Vagina (tissue), 2 donors: ENCODE measurements around the gene GRIN1. TPM values are rescaled to one million over a fixed set of nuclear protein-coding genes. Genes with fewer than 3 reads are reported as not detected.
"Not testable (repeated sequence)": the region's sequence is repeated elsewhere in the genome, so short reads cannot be mapped to it uniquely, and the experiment has no call there.

ENCODE experiments used
- DNase-seq, 2 donors: peaks; one replicate each; pipeline ENCODE4 v3.0.0-alpha.2; 2017; ENCODE audit errors: extremely low spot score in 2 of 2
- H3K27ac ChIP-seq: fragments of 200-600 bp; sonication (generic); one replicate; pipeline ENCODE4 v1.5.1; 2019
- H3K27me3 ChIP-seq: fragments of 200-600 bp; sonication (generic); one replicate; pipeline ENCODE4 v1.5.1; 2019
- H3K36me3 ChIP-seq, 2 donors: fragments of 200-600 bp; sonication (generic); one replicate each; pipeline ENCODE4 v1.5.1; 2017 to 2019
- H3K4me1 ChIP-seq: fragments of 200-600 bp; sonication (generic); one replicate; pipeline ENCODE4 v1.5.1; 2019
- H3K4me3 ChIP-seq, 2 donors: fragments of 200-600 bp; sonication (generic); 1 replicate in 1 of 2; 2 replicates in 1 of 2; pipeline ENCODE4 v1.5.1; 2016 to 2019
- H3K9me3 ChIP-seq: fragments of 200-600 bp; sonication (generic); one replicate; pipeline ENCODE4 v1.5.1; 2019
- CTCF ChIP-seq, 3 experiments: fragments of 450-650 bp in 2 of 3; fragments of 200-600 bp in 1 of 3; sonication (generic) in 1 of 3; IDR thresholded peaks; one replicate each; pipeline ENCODE4 v1.5.1; 2017 to 2019; ENCODE audit warnings: antibody characterized with exemption in 3 of 3, mild to moderate bottlenecking in 2 of 3, moderate library complexity in 2 of 3
- POLR2A ChIP-seq, 2 donors: fragments of 450-650 bp; IDR thresholded peaks; one replicate each; pipeline ENCODE4 v1.6.1; 2017; ENCODE audit warnings: antibody characterized with exemption in 2 of 2, mild to moderate bottlenecking in 2 of 2, moderate library complexity in 2 of 2
- POLR2AphosphoS5 ChIP-seq, 2 donors: sonication (generic); formaldehyde crosslinking; IDR thresholded peaks; one replicate each; pipeline ENCODE4 v1.9.0; 2017; ENCODE audit warnings: antibody characterized with exemption in 2 of 2, mild to moderate bottlenecking in 2 of 2, low read depth in 1 of 2; ENCODE audit not compliant: insufficient read depth in 1 of 2
- intact Hi-C: fragments of 100-400 bp; cut with DNase I; formaldehyde crosslinking; loops from one replicate; pipeline ENCODE4 v1.15.1; 2023
- total RNA-seq: library from RNA; depleted of rRNA; stranded (reverse); fragments of >200 nt; gene quantifications from one replicate; pipeline ENCODE4 v1.2.3, GENCODE V29; 2016

The GRIN1 gene
- total RNA-seq, 1 donor from 2014 or later: 0.74 TPM

DNA sequence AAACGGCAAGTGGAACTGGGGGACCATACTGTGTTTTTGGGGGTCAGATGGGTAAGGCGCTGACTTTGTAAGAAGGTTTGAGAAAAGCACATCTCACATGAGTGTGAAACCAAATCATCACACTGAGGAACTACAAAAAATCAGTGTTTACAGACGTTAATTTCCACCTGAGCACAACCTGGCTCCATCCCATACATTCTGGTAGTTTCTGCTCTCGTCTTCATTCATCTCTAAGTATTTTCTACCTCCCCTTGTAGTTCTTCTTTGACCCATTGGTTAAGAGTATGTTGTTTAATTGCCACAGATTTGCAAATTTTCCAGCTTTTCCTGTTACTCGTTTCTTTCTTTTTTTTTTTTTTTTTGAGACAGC is 15.5 kb upstream of the GRIN1 start:
- DNase-seq: no peak
- TF ChIP-seq POLR2A (IDR thresholded peaks at IDR 0.05): no peak
- no peak for TF ChIP-seq POLR2AphosphoS5 (IDR thresholded peaks at IDR 0.05; ENCODE audit: insufficient read depth in 1 of 2, low read depth in 1 of 2)
- no peak for TF ChIP-seq CTCF (IDR thresholded peaks at IDR 0.05)
- Histone ChIP-seq H3K27me3 (no peaks in the 10 kb centered on the region), H3K27ac (no peak overlapping the region), H3K36me3 (no peaks in the 10 kb centered on the region), H3K4me3 (no peak overlapping the region), H3K9me3 (no peaks in the 10 kb centered on the region), H3K4me1 (peaks cover 10% of the 10 kb centered on the region)
- intact Hi-C loops: no loop called here

DNA sequence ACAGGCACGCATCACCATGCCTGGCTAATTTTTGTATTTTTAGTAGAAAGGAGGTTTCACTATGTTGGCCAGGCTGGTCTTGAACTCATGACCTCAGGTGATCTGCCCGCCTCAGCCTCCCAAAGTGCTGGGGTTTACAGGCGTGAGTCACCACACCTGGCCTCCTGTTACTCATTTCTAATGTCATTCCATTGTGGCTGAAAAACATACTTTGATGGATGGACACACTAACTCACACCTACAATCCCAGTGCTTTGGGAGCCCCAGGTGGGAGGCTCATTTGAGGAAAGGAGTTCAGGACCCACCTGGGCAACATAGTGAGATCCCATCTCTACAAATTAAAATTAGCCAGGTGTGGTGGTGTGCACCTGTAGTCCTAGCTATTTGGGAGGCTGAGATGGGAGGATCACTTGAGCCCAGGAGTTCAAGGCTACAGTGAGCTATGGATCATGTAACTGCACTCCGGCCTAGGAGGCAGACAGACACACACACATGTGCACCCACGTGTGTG is 14.9 kb upstream of the GRIN1 start:
- peaks cover 15% of the 10 kb centered on the region for H3K4me1 ChIP-seq
- H3K27me3 ChIP-seq, H3K4me3 ChIP-seq, DNase-seq, H3K9me3 ChIP-seq, H3K27ac ChIP-seq, intact Hi-C loops, H3K36me3 ChIP-seq: not testable (repeated sequence)

DNA sequence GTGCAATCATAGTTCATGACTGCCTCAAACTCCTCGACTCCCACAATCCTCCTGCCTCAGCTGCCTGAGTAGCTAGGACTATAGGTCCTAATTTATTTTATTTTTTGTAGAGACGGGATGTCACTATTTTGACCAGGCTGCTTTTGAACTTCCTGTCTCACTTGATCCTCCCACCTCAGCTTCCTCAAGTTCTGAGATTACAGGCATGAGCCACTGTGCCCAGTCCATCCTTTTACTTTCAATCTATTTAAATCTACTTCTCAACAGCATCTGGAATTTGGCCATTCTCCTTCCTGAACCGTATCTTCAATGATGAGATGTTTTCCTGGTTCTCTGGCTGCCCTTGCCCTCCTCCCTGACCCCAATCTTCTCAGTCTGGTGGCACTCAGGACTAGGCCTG is 12.2 kb upstream of the GRIN1 start:
- no peaks in the 10 kb centered on the region for H3K27me3 ChIP-seq
- no peak for DNase-seq
- H3K36me3 ChIP-seq: no peaks in the 10 kb centered on the region
- H3K27ac ChIP-seq: no peak overlapping the region
- no peak for TF ChIP-seq POLR2A (IDR thresholded peaks at IDR 0.05)
- no peak for TF ChIP-seq POLR2AphosphoS5 (IDR thresholded peaks at IDR 0.05; ENCODE audit: insufficient read depth in 1 of 2, low read depth in 1 of 2)
- no peak for TF ChIP-seq CTCF (IDR thresholded peaks at IDR 0.05)
- intact Hi-C loops: no loop called here
- no peaks in the 10 kb centered on the region for H3K9me3 ChIP-seq
- H3K4me3 ChIP-seq: no peak overlapping the region
- peaks cover 25% of the 10 kb centered on the region for H3K4me1 ChIP-seq

- Histone ChIP-seq H3K27ac (no peak overlapping the region), H3K27me3 (no peaks in the 10 kb centered on the region), H3K4me3 (peak overlapping the region; percentile 23 to 26), H3K4me1 (peaks cover 25% of the 10 kb centered on the region), H3K9me3 (no peaks in the 10 kb centered on the region), H3K36me3 (no peaks in the 10 kb centered on the region)
- TF ChIP-seq POLR2AphosphoS5 (IDR thresholded peaks at IDR 0.05; ENCODE audit: insufficient read depth in 1 of 2, low read depth in 1 of 2): no peak
- no peak for TF ChIP-seq CTCF (IDR thresholded peaks at IDR 0.05)
- no peak for TF ChIP-seq POLR2A (IDR thresholded peaks at IDR 0.05)
- intact Hi-C loops: no loop called here
- DNase-seq: no peak
These were observed 11.4 kb upstream of the GRIN1 start for GRCh38 chr9:137127301-137128157.

GRCh38 chr9:137128158-137128861 is 10.6 kb upstream of the GRIN1 start:
- Histone ChIP-seq H3K4me3 (peak overlapping the region; percentile 58 to 61), H3K27me3 (no peaks in the 10 kb centered on the region), H3K9me3 (no peaks in the 10 kb centered on the region), H3K27ac (no peak overlapping the region), H3K4me1 (peaks cover 25% of the 10 kb centered on the region), H3K36me3 (no peaks in the 10 kb centered on the region)
- TF ChIP-seq CTCF (IDR thresholded peaks at IDR 0.05): no peak
- TF ChIP-seq POLR2AphosphoS5 (IDR thresholded peaks at IDR 0.05; ENCODE audit: insufficient read depth in 1 of 2, low read depth in 1 of 2): no peak
- TF ChIP-seq POLR2A (IDR thresholded peaks at IDR 0.05): no peak
- DNase-seq: no peak
- intact Hi-C loops: no loop called here
